Upper lobe of left lung (tissue), 6 donors: Measurements from ENCODE around the gene NTS. TPM values are rescaled to one million over a fixed set of nuclear protein-coding genes. Genes with fewer than 3 reads are reported as not detected.

Source experiments
- ATAC-seq, 2 donors: fragments of 200-7000 bp; cut with Tn5 transposase; one replicate each; pipeline ENCODE4 v1.9.1; 2022; ENCODE audit warnings: mild to moderate bottlenecking in 2 of 2, moderate library complexity in 2 of 2; ENCODE audit not compliant: low FRiP score in 2 of 2
- DNase-seq, 2 donors: peaks; one replicate each; pipeline ENCODE4 v3.0.0-alpha.2; 2019 to 2020
- H3K27ac ChIP-seq, 4 donors: fragments of 200-600 bp; sonication (generic); one replicate each; pipeline ENCODE4 v1.5.1; 2016 to 2019
- H3K27me3 ChIP-seq, 4 donors: fragments of 200-600 bp; sonication (generic); one replicate each; pipeline ENCODE4 v1.5.1; 2017 to 2019
- H3K36me3 ChIP-seq, 4 donors: fragments of 200-600 bp; sonication (generic); one replicate each; pipeline ENCODE4 v1.5.1; 2016 to 2019
- H3K4me1 ChIP-seq, 4 donors: fragments of 200-600 bp; sonication (generic); one replicate each; pipeline ENCODE4 v1.5.1; 2018 to 2019
- H3K4me3 ChIP-seq, 4 donors: fragments of 200-600 bp; sonication (generic); one replicate each; pipeline ENCODE4 v1.5.1; 2017 to 2019; ENCODE audit warnings: mild to moderate bottlenecking in 2 of 4, moderate library complexity in 1 of 4
- H3K9me3 ChIP-seq, 4 donors: fragments of 200-600 bp; sonication (generic); one replicate each; pipeline ENCODE4 v1.5.1; 2018 to 2019
- EP300 ChIP-seq, 4 donors: sonication (generic); formaldehyde crosslinking; IDR thresholded peaks; one replicate each; pipeline ENCODE4 v1.5.1; 2017; ENCODE audit warnings: antibody characterized with exemption in 4 of 4, control low read depth in 2 of 4
- POLR2A ChIP-seq, 4 donors: fragments of 450-650 bp; IDR thresholded peaks; one replicate each; pipeline ENCODE4 v1.5.1; 2016 to 2017; ENCODE audit warnings: antibody characterized with exemption in 4 of 4, mild to moderate bottlenecking in 2 of 4
- POLR2AphosphoS5 ChIP-seq, 2 donors: sonication (generic); formaldehyde crosslinking; IDR thresholded peaks; one replicate each; pipeline ENCODE4 v1.5.1; 2017; ENCODE audit warnings: antibody characterized with exemption in 2 of 2
- WGBS, 2 donors: methylation state at CpG; one replicate each; pipeline ENCODE4 v1.1.5; 2017 to 2018; 5-methylcytosine and 5-hydroxymethylcytosine counted together
- total RNA-seq, 6 donors: library from RNA; depleted of rRNA in 4 of 6; stranded (reverse); fragments of >200 nt in 4 of 6; gene quantifications; one replicate each; pipeline versions ENCODE4 v1.1.0 to v1.2.1, GENCODE V29; 2016 to 2021
- TF ChIP-seq, protein P1 (sequence below), 6 experiments: fragments of 450-650 bp in 4 of 6; fragments of 200-600 bp in 2 of 6; sonication (generic) in 2 of 6; IDR thresholded peaks; one replicate each; pipeline ENCODE4 v1.5.1; 2016 to 2019; ENCODE audit warnings: antibody characterized with exemption in 6 of 6
- donor health status: DM: no; HTN: no; CAD: no; lungs with moderate emphysema.
- donor health status: DM: no; HTN: yes; CAD: no; lungs with severe emphysema.

Gene NTS
- total RNA-seq, 6 donors from 2014 or later: 0.30 to 1.1 (median 0.40) TPM; not detected in 3

DNA sequence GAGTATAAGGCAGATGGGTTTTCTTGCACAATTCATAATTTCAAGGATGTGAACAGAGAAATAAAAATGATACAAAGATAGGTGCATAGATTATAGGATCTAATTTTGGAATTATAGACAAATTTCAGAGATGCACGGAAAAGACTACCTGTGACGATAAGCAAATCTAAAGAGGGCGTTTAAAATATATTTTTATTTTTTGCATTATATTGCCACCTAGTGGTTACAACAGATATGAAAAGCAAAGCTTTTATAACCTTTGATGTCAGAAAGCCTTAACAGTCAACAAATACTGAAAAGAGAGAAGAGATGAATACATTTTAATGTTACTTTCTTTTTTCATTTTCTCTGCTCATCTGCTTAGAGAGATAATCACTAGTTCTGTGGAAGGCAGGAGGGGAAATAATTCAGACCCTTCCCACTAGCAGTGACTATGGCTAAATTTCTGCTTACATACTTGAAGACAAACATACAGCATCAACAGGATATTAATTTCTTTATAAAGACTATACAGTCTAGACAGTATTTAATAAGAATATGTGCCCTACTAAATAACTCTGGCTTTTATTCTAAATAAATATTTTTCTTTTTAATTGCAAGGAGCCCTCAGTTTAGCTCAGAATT lies 46.3 kb downstream of the NTS start:
- Histone ChIP-seq H3K4me3 (no peak overlapping the region), H3K27me3 (no peaks in the 10 kb centered on the region), H3K27ac (no peak overlapping the region), H3K4me1 (no peaks in the 10 kb centered on the region), H3K9me3 (no peaks in the 10 kb centered on the region), H3K36me3 (no peaks in the 10 kb centered on the region)
- 2 to 3% methylated on average over 3 of the region's 3 CpGs for WGBS, 2 donors
- DNase-seq (no peak), ATAC-seq (no peak)
- TF ChIP-seq, protein P1, sequence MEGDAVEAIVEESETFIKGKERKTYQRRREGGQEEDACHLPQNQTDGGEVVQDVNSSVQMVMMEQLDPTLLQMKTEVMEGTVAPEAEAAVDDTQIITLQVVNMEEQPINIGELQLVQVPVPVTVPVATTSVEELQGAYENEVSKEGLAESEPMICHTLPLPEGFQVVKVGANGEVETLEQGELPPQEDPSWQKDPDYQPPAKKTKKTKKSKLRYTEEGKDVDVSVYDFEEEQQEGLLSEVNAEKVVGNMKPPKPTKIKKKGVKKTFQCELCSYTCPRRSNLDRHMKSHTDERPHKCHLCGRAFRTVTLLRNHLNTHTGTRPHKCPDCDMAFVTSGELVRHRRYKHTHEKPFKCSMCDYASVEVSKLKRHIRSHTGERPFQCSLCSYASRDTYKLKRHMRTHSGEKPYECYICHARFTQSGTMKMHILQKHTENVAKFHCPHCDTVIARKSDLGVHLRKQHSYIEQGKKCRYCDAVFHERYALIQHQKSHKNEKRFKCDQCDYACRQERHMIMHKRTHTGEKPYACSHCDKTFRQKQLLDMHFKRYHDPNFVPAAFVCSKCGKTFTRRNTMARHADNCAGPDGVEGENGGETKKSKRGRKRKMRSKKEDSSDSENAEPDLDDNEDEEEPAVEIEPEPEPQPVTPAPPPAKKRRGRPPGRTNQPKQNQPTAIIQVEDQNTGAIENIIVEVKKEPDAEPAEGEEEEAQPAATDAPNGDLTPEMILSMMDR (IDR thresholded peaks at IDR 0.05): peak; percentile 12 to 55 (median 44)
- no peak for TF ChIP-seq POLR2AphosphoS5 (IDR thresholded peaks at IDR 0.05)
- TF ChIP-seq POLR2A (IDR thresholded peaks at IDR 0.05): no peak

DNA sequence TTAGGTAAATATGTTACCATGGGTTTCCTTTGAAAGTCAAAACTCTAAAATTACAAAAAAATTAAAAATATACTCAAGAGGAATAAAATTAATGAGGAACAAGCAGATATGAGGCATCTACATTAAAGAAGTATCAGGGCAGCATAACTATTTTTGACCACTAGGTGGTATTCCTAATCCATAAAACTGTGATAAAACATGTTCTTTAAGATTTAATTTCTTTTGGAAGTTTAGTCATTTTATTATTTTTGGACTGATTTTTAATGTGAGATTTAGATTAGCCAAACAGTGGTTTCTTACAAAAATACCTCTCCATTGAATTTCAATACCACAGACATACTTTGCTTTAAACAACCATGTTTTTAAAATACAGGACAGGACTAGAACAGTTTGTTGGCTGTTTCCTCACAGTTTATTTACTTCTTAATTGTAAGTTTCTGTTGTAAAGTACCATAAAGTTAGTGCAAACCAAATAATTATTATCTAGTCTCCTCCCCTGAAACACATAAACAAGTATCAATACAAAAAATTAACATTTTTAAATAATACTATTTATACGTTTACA lies 49.8 kb downstream of the NTS start:
- no peaks in the 10 kb centered on the region for H3K9me3 ChIP-seq
- WGBS, 2 donors: 92 to 97% methylated on average over 1 of the region's 1 CpG
- TF ChIP-seq, protein P1 (IDR thresholded peaks at IDR 0.05): peak in 5 of 6 experiments; percentile 20 to 48 (median 41)
- TF ChIP-seq POLR2AphosphoS5 (IDR thresholded peaks at IDR 0.05) (no peak), EP300 (IDR thresholded peaks at IDR 0.05) (no peak), POLR2A (IDR thresholded peaks at IDR 0.05) (no peak)
- no peaks in the 10 kb centered on the region for H3K36me3 ChIP-seq
- DNase-seq (no peak), ATAC-seq (no peak)
- H3K27ac ChIP-seq: no peak overlapping the region
- H3K27me3 ChIP-seq: no peaks in the 10 kb centered on the region
- H3K4me3 ChIP-seq: no peak overlapping the region
- H3K4me1 ChIP-seq: no peaks in the 10 kb centered on the region

DNA sequence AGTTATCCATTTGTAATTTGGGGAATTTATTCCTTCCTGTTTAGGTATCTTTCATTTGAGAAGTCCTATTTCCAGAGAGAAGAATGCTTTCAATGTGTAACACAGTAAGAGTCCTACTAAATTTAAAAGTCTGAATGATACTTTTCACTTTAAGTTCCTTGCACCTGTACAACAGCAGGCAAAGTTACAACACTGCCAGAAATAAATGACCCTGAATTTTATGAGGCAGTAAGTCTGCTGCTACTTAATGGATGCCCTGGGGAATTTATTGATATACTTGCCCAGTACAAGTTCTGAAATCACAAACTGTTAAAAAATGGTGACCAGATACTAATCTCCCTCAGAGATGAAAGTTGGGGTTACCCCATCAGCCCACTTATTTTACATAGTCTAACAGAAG lies 53.1 kb downstream of the NTS start:
- no peak for TF ChIP-seq POLR2AphosphoS5 (IDR thresholded peaks at IDR 0.05)
- no peak for TF ChIP-seq EP300 (IDR thresholded peaks at IDR 0.05)
- no peak for TF ChIP-seq POLR2A (IDR thresholded peaks at IDR 0.05)
- TF ChIP-seq, protein P1 (IDR thresholded peaks at IDR 0.05): no peak
- H3K27me3 ChIP-seq: no peaks in the 10 kb centered on the region
- no peak overlapping the region for H3K27ac ChIP-seq
- no peaks in the 10 kb centered on the region for H3K9me3 ChIP-seq
- no peak for DNase-seq
- no peaks in the 10 kb centered on the region for H3K4me1 ChIP-seq
- no peak for ATAC-seq
- no peak overlapping the region for H3K4me3 ChIP-seq
- no peaks in the 10 kb centered on the region for H3K36me3 ChIP-seq

Other genes with a start within 250 kb of the NTS start
- gene RASSF9, start 37.9 kb upstream of the NTS start, total RNA-seq: 10 to 100 TPM in 1 of 6 donors, 1 to 10 TPM in 5; 1.4 to 12.9 (median 6.4) TPM